Measurements from ENCODE around the gene SCAF4. TPM values are rescaled to one million over a fixed set of nuclear protein-coding genes. Genes with fewer than 3 reads are reported as not detected.
"Not testable (repeated sequence)": the region's sequence is repeated elsewhere in the genome, so short reads cannot be mapped to it uniquely, and the experiment has no call there.

The SCAF4 gene
- total RNA-seq, 1 experiment from 2014 or later: 3.5 TPM

GRCh38 chr21:31744182-31744800 is 12.4 kb upstream of the SCAF4 start:
- peak; percentile 10 for DNase-seq (ENCODE audit: low read depth, low spot score)
- in situ Hi-C loops (cut with HindIII; ENCODE audit: low pct_unique_long_range_greater_than_20kb, low sequenced_read_pairs): no loop called here

- no peak for DNase-seq (ENCODE audit: low read depth, low spot score)
- in situ Hi-C loops (cut with HindIII; ENCODE audit: low pct_unique_long_range_greater_than_20kb, low sequenced_read_pairs): no loop called here
These were observed 11.8 kb upstream of the SCAF4 start for GRCh38 chr21:31743712-31744111.

DNA sequence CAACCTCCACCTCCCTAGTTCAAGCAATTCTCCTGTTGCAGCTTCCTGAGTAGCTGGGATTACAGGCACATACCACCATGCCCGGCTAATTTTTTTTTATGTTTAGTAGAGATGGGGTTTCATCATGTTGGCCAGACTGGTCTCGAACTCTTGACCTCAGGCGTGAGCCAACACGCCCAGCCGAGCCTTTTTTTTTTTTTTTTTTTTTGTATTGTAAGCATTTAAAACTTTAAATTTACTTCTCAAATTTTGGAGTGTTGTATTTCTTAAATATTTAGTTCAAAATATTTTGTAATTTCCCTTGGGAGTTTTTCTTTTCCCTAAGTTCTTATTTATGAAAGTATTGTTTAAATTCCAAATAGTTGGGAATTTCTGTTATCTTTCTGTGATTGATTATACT is 9.2 kb upstream of the SCAF4 start:
- no peak for DNase-seq (ENCODE audit: low read depth, low spot score)
- in situ Hi-C loops (cut with HindIII; ENCODE audit: low pct_unique_long_range_greater_than_20kb, low sequenced_read_pairs): no loop called here

- in situ Hi-C loops (cut with HindIII; ENCODE audit: low pct_unique_long_range_greater_than_20kb, low sequenced_read_pairs): not testable (repeated sequence)
These were observed 5.9 kb upstream of the SCAF4 start for GRCh38 chr21:31737586-31738397.

DNA sequence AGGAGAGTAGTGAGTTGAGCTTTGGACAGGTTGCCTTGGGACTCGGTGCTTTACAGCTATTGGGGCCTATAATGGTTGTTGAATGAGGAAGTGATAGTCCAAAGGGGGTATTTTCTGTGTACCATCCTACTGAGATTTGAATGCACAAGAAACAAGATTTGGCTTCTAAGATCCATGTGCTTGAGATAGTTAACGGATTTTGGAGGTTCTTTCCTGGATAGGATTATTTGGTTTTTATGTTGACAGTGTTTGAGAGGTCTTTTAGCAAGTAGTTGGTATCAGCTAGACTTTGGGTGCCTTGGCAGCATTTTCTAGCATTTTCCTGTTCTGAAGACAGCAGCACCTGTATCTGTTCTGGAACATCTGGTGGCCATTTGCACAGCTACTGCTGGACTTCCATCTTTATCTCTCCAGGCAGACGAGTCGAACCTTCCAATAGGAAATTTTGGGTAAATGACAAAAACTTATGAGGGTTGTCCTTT is 3.6 kb upstream of the SCAF4 start:
- in situ Hi-C loops (cut with HindIII; ENCODE audit: low pct_unique_long_range_greater_than_20kb, low sequenced_read_pairs): no loop called here

More at GRCh38 chr21:31737586-31738397, 5.9 kb upstream of the SCAF4 start:
- DNase-seq (ENCODE audit: low read depth, low spot score): not testable (repeated sequence)

GRCh38 chr21:31733551-31734149 is 1.7 kb upstream of the SCAF4 start:
- in situ Hi-C loops (cut with HindIII; ENCODE audit: low pct_unique_long_range_greater_than_20kb, low sequenced_read_pairs): no loop called here
- DNase-seq (ENCODE audit: low read depth, low spot score): no peak

More for the DNA sequence above, 3.6 kb upstream of the SCAF4 start:
- DNase-seq (ENCODE audit: low read depth, low spot score): no peak

- DNase-seq (ENCODE audit: low read depth, low spot score): peak; percentile 14
These were observed 956 bp upstream of the SCAF4 start for GRCh38 chr21:31732597-31733550.

GRCh38 chr21:31731056-31731856 is 662 bp downstream of the SCAF4 start:
- in situ Hi-C loops (cut with HindIII; ENCODE audit: low pct_unique_long_range_greater_than_20kb, low sequenced_read_pairs): no loop called here

More at GRCh38 chr21:31732597-31733550, 956 bp upstream of the SCAF4 start:
- in situ Hi-C loops (cut with HindIII; ENCODE audit: low pct_unique_long_range_greater_than_20kb, low sequenced_read_pairs): no loop called here

DNA sequence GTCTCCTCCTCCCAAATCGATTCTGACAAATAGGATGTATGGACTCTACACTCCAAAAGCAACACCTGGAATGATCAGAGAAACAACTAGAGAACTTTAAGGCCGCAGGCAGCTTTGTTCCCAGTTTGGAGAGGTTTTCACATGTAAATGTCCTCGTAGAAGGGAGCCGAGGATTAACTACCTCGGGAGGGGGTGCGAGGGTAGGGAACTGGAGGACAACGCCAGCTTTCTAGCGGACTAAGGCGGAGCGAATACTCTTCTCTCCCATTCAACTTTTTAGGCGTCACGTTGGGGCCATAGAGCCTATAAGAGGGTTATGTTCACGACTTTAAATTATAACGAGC is 1.2 kb downstream of the SCAF4 start:
- in situ Hi-C loops (cut with HindIII; ENCODE audit: low pct_unique_long_range_greater_than_20kb, low sequenced_read_pairs): no loop called here
- no peak for DNase-seq (ENCODE audit: low read depth, low spot score)

More at GRCh38 chr21:31731056-31731856, 662 bp downstream of the SCAF4 start:
- DNase-seq (ENCODE audit: low read depth, low spot score): peak; percentile 25

- no peak for DNase-seq (ENCODE audit: low read depth, low spot score)
- in situ Hi-C loops (cut with HindIII; ENCODE audit: low pct_unique_long_range_greater_than_20kb, low sequenced_read_pairs): no loop called here
These were observed 2.1 kb downstream of the SCAF4 start for GRCh38 chr21:31729622-31730343.

DNA sequence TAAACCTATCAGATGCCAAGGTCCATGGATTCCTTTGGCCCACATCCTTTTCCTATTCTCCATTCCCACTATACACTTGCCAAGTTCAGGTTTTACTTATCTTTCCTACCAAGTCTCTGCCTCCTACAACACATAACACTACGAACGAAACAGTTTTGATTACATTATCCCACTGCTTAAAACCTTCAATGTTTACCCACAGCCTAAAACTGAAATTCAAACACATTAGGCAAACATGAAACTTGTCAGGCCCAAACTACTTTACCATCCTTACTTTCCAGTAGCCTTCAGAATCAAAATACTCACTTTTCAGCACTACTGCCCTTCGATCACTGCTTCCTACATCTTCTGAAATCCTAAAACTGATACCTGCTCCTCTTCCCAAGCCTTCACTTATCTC is 3.0 kb downstream of the SCAF4 start:
- in situ Hi-C loops (cut with HindIII; ENCODE audit: low pct_unique_long_range_greater_than_20kb, low sequenced_read_pairs): no loop called here
- no peak for DNase-seq (ENCODE audit: low read depth, low spot score)

DNA sequence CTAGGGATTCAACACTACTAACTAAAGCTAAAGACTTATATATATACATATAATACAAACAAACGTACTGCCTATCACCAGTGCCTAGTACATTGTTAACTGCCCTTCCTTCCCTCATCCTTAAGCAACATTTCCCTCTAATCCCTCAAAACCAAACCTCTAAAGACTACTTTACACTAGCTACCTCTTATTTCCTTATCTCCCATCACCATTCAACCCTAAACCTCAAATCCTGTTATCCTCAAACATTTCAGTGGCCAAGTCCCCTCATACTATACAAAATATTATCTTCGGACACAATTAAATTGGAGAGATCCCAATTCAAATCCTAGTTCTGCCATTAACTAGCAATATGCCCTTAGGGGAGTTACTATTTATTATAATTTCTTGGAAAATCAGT is 3.7 kb downstream of the SCAF4 start:
- in situ Hi-C loops (cut with HindIII; ENCODE audit: low pct_unique_long_range_greater_than_20kb, low sequenced_read_pairs): no loop called here
- DNase-seq (ENCODE audit: low read depth, low spot score): no peak

- in situ Hi-C loops (cut with HindIII; ENCODE audit: low pct_unique_long_range_greater_than_20kb, low sequenced_read_pairs): no loop called here
- no peak for DNase-seq (ENCODE audit: low read depth, low spot score)
These were observed 4.7 kb downstream of the SCAF4 start for GRCh38 chr21:31727181-31727580.

GRCh38 chr21:31726407-31726806 is 5.5 kb downstream of the SCAF4 start:
- DNase-seq (ENCODE audit: low read depth, low spot score): no peak
- in situ Hi-C loops (cut with HindIII; ENCODE audit: low pct_unique_long_range_greater_than_20kb, low sequenced_read_pairs): no loop called here

GRCh38 chr21:31725202-31725839 is 6.6 kb downstream of the SCAF4 start:
- in situ Hi-C loops (cut with HindIII; ENCODE audit: low pct_unique_long_range_greater_than_20kb, low sequenced_read_pairs): no loop called here
- DNase-seq (ENCODE audit: low read depth, low spot score): no peak

DNA sequence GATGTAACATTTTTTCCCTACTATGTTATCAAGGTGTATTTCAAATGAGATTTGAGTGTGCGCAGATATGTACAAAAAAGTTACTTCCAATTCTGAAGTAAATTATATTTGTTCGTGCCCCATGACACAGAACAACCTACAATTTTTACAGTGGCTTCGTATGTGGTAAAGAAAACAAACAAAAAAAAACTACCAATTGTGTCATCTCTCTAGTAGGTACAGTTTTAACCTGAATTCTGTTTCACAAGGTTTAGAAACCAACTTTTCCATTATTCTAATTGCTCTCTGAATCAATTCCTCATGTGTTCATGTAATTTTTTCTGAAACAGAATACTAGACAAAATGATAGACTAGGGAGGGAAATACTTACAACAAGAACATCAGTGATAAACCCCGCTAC is 7.4 kb downstream of the SCAF4 start:
- no peak for DNase-seq (ENCODE audit: low read depth, low spot score)
- in situ Hi-C loops (cut with HindIII; ENCODE audit: low pct_unique_long_range_greater_than_20kb, low sequenced_read_pairs): no loop called here
